ENCODE results near the gene TJP1. TPM values are rescaled to one million over a fixed set of nuclear protein-coding genes. Genes with fewer than 3 reads are reported as not detected.

The TJP1 gene
- total and polyA plus RNA-seq, 9 of the 15 experiments (the other 6 are each of a cell fraction or from before 2014, with no cell fraction given), result 9.1 to 39.3 (median 28.0) TPM

DNA sequence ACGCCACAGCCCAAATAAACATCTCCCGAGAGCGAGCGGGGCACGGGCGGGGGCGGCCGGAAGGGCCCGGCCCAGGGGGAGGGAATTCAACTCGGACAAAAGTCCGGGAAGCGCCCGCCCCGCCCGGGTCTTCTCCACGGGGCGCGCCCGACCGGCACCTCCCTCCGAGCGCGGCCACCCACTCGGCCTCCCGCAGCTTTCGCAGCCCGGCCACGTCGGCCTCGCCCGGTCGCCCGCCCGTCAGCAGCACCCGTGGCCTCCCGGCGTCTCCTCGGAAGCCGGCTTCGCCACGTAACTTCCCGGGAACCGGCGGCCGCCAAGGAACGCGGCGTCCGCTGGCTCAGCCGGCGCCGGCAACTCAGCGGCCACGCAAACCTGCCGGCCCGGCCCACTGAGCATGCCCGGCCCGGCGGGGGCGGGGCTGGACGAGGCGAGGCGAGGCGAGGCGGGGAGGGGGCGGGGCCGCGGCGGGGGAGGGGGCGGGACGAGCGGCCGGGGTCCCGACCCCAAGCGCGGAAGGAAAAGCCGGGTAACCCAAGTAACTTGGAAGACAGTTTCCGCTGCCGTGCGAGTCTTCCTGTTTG lies at the start of gene TJP1 (continued):
- TF ChIP-seq MYBL2 (IDR thresholded peaks at IDR 0.05; ENCODE audit: low read depth) (no peak), MYBL2 (CRISPR knock-in tag; IDR thresholded peaks at IDR 0.05; ENCODE audit: borderline replicate concordance) (no peak), MAFF (IDR thresholded peaks at IDR 0.05; ENCODE audit: low read length) (no peak), HDAC3 (IDR thresholded peaks at IDR 0.05; ENCODE audit: borderline replicate concordance, partially characterized antibody) (no peak), KLF10 (CRISPR knock-in tag; IDR thresholded peaks at IDR 0.05) (no peak), TFAM (CRISPR knock-in tag; conservative IDR thresholded peaks at IDR 0.05) (no peak), L3MBTL2 (IDR thresholded peaks at IDR 0.05) (0 out of 2 replicates have a peak, but pooled peaks have one; percentile 20), PTTG1 (tag; IDR thresholded peaks at IDR 0.05; ENCODE audit: low read depth) (no peak), SPI1 (IDR thresholded peaks at IDR 0.05; ENCODE audit: borderline replicate concordance, low read depth, low read length) (no peak), ZNF311 (CRISPR knock-in tag; IDR thresholded peaks at IDR 0.05) (no peak), TAF7 (tag; IDR thresholded peaks at IDR 0.05) (no peak), MECOM (CRISPR knock-in tag; IDR thresholded peaks at IDR 0.05) (no peak), ILF3 (IDR thresholded peaks at IDR 0.05; ENCODE audit: borderline replicate concordance) (peak; percentile 88; the same call in 1 of the 2 replicates), MEF2D (tag; conservative IDR thresholded peaks at IDR 0.05; ENCODE audit: low read depth) (no peak), FIP1L1 (IDR thresholded peaks at IDR 0.05; ENCODE audit: low read depth, low read length, poor library complexity, severe bottlenecking) (no peak), TOE1 (IDR thresholded peaks at IDR 0.05; ENCODE audit: borderline replicate concordance) (no peak), TOE1 (CRISPR knock-in tag; IDR thresholded peaks at IDR 0.05; ENCODE audit: borderline replicate concordance, low read depth) (no peak)
- TF ChIP-seq, protein P1, sequence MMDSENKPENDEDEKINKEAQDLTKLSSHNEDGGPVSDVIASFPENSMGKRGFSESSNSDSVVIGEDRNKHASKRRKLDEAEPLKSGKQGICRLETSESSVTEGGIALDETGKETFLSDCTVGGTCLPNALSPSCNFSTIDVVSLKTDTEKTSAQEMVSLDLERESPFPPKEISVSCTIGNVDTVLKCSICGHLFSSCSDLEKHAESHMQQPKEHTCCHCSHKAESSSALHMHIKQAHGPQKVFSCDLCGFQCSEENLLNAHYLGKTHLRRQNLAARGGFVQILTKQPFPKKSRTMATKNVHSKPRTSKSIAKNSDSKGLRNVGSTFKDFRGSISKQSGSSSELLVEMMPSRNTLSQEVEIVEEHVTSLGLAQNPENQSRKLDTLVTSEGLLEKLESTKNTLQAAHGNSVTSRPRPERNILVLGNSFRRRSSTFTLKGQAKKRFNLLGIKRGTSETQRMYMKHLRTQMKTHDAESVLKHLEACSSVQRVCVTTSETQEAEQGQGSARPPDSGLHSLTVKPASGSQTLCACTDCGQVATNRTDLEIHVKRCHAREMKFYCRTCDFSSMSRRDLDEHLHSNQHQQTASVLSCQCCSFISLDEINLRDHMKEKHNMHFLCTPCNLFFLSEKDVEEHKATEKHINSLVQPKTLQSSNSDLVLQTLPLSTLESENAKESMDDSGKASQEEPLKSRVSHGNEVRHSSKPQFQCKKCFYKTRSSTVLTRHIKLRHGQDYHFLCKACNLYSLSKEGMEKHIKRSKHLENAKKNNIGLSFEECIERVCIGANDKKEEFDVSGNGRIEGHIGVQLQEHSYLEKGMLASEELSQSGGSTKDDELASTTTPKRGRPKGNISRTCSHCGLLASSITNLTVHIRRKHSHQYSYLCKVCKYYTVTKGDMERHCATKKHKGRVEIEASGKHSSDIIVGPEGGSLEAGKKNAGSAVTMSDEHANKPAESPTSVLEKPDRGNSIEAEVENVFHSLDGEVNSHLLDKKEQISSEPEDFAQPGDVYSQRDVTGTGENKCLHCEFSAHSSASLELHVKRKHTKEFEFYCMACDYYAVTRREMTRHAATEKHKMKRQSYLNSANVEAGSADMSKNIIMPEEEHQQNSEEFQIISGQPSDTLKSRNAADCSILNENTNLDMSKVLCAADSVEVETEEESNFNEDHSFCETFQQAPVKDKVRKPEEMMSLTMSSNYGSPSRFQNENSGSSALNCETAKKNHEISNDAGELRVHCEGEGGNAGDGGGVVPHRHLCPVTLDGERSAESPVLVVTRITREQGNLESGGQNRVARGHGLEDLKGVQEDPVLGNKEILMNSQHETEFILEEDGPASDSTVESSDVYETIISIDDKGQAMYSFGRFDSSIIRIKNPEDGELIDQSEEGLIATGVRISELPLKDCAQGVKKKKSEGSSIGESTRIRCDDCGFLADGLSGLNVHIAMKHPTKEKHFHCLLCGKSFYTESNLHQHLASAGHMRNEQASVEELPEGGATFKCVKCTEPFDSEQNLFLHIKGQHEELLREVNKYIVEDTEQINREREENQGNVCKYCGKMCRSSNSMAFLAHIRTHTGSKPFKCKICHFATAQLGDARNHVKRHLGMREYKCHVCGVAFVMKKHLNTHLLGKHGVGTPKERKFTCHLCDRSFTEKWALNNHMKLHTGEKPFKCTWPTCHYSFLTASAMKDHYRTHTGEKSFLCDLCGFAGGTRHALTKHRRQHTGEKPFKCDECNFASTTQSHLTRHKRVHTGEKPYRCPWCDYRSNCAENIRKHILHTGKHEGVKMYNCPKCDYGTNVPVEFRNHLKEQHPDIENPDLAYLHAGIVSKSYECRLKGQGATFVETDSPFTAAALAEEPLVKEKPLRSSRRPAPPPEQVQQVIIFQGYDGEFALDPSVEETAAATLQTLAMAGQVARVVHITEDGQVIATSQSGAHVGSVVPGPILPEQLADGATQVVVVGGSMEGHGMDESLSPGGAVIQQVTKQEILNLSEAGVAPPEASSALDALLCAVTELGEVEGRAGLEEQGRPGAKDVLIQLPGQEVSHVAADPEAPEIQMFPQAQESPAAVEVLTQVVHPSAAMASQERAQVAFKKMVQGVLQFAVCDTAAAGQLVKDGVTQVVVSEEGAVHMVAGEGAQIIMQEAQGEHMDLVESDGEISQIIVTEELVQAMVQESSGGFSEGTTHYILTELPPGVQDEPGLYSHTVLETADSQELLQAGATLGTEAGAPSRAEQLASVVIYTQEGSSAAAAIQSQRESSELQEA (IDR thresholded peaks at IDR 0.05; ENCODE audit: low read depth), result no peak
- TF ChIP-seq, protein P2, sequence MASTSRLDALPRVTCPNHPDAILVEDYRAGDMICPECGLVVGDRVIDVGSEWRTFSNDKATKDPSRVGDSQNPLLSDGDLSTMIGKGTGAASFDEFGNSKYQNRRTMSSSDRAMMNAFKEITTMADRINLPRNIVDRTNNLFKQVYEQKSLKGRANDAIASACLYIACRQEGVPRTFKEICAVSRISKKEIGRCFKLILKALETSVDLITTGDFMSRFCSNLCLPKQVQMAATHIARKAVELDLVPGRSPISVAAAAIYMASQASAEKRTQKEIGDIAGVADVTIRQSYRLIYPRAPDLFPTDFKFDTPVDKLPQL (IDR thresholded peaks at IDR 0.05; ENCODE audit: extremely low read depth, insufficient read length), result no peak
- TF ChIP-seq, protein P3, sequence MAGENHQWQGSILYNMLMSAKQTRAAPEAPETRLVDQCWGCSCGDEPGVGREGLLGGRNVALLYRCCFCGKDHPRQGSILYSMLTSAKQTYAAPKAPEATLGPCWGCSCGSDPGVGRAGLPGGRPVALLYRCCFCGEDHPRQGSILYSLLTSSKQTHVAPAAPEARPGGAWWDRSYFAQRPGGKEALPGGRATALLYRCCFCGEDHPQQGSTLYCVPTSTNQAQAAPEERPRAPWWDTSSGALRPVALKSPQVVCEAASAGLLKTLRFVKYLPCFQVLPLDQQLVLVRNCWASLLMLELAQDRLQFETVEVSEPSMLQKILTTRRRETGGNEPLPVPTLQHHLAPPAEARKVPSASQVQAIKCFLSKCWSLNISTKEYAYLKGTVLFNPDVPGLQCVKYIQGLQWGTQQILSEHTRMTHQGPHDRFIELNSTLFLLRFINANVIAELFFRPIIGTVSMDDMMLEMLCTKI (IDR thresholded peaks at IDR 0.05; ENCODE audit: partially characterized antibody), result no peak
